ENCODE measurements around the gene TP73.
"Not testable (repeated sequence)": the region's sequence is repeated elsewhere in the genome, so short reads cannot be mapped to it uniquely, and the experiment has no call there.

The TP73 gene

GRCh38 chr1:3618881-3619671 lies 33.2 kb upstream of the TP73 start:
- DNase-seq: peak; percentile 88

DNA sequence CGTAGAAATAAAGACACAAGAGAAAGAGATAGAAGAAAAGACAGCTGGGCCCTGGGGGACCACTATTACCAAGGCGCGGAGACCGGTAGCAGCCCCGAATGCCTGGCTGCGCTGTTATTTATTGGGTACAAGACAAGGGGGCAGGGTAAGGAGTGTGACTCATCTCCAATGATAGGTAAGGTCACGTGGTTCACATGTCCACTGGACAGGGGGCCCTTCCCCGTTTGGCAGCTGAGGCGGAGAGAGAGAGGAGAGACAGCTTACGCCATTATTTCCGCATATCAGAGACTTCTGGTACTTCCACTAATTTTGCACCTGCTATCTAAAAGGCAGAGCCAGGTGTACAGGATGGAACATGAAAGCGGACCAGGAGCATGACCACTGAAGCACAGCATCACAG lies 31.6 kb upstream of the TP73 start:
- DNase-seq: peak; percentile 79

DNA sequence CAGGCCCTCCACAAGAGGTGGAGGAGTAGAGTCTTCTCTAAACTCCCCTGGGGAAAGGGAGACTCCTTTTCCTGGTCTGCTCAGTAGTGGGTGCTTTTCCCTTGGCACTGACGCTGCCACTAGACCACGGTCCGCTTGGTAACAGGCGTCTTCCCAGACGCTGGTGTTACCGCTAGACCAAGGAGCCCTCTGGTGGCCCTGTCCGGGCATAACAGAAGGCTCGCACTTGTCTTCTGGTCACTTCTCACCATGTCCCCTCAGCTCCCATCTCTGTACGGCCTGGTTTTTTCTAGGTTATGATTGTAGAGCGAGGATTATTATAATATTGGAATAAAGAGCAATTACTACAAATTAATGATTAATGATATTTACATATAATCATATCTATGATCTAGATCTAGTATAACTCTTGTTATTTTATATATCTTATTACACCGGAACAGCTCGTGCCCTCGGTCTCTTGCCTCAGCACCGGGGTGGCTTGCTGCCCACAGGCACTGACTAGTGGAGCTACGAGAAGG lies 31.1 kb upstream of the TP73 start:
- DNase-seq: peak; percentile 79

GRCh38 chr1:3622102-3622501 lies 30.2 kb upstream of the TP73 start:
- DNase-seq: not testable (repeated sequence)

DNA sequence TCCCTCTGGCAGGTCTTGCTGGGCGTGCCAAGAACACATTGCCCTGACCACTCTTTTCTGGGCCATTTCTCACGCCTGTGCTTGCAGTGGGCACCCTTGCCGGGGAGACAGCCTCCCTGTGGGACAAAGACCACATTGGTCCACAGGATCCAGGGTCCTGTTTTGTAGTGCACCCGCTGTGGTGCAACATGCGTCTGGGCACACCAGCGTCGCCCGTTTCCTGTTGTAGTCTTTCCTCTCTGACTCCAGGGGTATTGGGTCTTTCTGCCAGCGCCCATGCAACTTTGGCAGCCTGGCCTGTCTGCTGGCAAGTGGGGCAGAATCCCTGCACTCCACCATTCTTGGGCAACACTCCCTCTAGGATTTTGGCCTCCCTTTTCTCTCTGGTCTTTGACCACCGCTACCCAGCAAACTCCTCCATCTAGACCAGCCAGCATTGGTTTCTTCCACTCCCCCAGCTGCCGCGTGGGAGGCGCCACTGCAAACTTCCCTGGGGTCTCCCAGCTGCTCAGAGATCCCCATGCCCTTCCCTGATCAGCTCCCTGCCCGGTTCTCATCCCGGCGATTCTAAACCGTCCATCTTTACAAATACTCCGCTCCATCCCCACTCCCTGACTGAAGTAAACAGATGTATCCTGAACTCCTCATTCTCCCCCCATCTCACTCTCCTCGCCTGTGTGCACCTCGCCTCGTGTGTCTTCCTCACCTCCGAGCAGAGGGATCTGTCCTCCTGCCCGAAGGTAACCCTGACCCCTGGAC lies 28.7 kb upstream of the TP73 start:
- DNase-seq: no peak

DNA sequence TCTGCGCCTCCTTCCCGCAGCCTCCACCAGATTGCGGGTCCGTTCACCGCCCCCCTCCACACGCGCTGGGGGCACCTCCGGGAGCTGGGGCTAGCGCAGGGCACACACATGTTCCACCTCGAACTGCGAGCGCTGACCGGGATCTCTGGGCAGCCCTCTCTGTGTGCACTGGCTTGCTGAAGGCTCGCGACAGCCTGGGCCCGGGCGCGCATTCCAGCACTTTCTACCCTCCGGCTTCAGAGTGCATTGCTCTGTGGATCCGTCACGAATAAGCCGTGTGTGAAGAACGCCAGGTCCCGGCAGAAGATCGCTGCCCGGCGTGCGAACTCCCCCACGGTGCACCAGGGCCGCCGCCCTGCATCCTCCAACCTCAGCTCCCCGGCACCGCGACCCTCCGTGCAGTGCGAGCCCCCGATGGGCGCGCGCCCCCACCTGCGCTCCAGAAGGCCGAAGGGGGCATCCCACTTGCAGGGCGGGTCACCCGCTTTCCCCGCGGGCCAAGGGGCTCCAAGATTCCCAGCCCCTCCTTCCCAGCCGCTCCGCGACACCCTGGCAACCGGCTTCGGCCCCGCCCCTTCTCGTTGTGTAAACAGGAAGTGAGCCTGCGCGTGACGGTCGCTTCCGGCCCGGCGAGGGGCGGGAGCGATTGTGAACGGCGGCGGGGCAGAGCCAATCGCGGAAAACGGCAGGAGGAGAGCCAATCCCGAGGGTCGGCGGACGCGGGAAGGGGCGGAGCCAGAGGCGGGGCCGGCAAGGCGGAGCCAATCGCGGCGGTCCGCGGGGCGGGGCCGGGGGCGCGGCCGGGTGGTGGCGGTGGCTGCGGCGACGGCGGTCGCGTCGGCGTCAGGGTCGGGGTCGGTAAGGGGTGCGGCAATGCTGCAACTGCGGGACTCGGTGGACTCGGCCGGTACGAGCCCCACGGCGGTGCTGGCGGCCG lies 27.8 kb upstream of the TP73 start, which contains the start of gene TPRG1L:
Gene TPRG1L (plus strand): TSS at position 816 of the 937 bp plus-strand sequence. CDS start 58 bp downstream, at position 874.
- peak; percentile 98 for DNase-seq

GRCh38 chr1:3625151-3625907 lies 27.0 kb upstream of the TP73 start:
- peak; percentile 85 for DNase-seq

GRCh38 chr1:3626025-3626424 lies 26.3 kb upstream of the TP73 start:
- DNase-seq: no peak

DNA sequence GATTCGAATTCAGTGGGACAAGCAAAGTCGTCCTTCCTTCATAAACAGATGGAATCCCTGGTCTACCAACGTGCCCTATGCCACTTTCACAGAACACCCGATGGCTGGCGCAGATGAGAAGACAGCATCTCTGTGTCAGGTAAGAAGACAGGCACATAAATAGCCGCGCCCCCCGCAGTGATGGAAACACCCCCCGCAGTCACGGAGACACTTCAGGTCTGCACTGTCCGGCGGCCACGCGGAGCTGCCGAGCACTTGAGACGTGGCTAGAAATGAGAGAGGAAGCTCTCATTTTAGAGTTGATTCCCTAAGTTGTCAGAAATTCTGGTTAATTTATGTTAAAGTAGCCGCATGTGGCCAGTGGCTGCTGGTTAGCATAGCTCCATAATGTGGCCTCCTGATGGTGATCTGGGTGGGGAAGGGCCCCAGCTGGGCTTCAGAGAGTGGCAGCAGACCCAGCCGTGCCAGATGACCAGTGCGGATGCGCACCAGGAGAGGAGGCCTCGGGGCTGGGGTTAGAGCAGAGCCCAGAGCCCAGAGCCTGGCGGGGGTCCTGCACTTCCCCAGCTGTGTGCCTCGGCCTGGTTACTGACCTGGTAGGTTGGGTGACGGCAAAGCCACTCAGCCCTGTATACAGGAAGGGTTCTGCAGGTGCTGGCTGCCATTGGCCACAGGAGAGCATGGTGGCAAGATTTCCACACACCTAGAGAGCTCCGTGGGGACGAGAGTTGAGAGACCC lies 24.6 kb upstream of the TP73 start:
- no peak for DNase-seq

DNA sequence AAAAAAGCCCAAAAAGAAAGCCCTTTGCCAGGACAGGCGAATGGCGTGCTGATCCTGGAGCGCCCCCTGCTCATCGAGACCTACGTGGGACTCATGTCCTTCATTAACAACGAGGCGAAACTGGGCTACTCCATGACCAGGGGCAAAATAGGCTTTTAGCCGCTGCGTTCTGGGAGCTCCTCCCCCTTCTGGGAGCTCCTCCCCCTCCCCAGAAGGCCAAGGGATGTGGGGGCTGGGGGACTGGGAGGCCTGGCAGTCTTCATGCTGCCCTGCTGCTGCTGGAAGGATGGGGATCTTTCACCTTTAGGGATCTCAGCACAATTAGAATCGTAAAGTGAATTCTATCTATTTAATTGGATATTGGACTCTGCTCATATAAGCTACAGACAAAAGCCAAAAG lies 23.9 kb upstream of the TP73 start:
- no peak for DNase-seq

GRCh38 chr1:3629561-3630160 lies 22.7 kb upstream of the TP73 start:
- DNase-seq: no peak

DNA sequence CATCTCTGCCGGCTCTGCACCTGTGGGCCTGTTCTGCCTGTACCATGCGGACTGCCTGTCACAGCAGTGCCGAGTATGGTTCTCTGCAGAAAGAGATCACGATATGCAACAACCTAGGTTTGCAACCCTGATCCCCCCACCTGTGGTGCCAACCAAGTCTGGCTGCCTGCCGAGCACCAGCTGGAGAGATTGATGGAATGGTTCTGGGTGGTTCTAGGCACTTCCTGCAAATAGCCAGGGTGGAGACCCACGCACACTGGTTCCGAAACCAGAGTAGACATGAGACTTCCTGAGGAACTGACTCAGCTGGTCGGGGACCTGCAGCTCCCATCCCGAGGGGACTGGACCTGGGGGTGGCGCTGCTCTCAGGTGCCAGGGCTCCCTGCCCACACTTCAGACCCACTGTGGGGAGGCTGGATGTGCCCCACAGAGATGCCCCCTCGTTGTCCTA lies 22.1 kb upstream of the TP73 start:
- DNase-seq: no peak

GRCh38 chr1:3630914-3631313 lies 21.4 kb upstream of the TP73 start:
- DNase-seq: no peak

- no peak for DNase-seq
Observed at GRCh38 chr1:3631320-3632260, 20.7 kb upstream of the TP73 start.

DNA sequence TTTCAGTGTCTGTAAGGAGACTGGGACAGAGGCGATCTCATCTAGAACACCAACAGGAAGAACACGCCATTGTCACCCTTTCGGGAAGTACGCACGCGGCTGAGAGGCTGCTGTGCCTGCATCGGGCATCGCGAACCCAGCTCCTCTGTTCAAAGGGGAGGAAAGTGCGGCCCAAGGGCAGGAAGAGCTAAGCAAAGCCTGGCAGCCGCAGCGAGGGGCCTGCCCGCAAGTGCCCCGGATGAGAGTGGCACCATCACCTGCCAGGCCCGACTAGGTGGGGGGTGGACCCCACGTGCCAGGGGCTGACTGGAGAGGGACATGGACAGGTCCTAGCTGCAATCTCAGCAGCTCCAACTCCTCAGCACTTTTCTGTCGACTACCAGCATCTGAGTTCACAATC lies 20.0 kb upstream of the TP73 start:
- DNase-seq: no peak

GRCh38 chr1:3632716-3633343 lies 19.5 kb upstream of the TP73 start:
- DNase-seq: no peak

DNA sequence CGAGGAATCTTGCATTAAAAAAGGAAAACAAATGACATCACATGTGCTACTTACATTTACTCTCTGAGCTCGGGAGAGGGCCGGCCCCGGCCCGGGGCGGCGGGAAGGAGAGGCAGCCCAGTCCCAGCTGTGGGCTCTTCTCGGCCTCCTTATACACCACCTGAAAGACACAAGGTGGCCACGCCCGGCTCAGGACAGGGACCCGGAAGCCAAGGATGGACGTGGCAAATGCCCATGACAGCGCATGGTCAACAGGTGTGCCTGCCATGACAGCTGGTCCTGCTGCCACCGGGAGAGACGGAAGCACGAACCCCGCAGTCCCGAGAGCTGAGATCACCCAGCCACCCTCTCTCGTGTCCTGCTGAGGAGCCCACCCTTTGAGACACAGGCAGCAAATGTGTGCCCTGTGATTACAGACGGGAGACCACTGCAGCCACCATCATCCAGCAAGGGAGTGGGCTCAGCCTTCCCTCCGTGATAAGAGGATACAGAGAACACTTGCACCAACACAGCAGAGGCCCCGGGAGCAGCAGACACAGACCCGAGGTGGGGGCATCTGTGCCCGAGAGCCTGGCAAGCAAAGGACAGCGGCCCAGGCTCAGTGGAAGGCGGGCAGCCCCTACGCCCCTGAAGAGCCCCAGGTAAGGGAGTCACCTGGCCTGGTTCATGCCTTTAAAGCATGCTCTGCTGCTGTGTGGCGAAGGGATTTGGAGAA lies 18.8 kb upstream of the TP73 start:
- DNase-seq: no peak

- no peak for DNase-seq
Observed at GRCh38 chr1:3634059-3634800, 18.1 kb upstream of the TP73 start.

All from DMS53 (cell line).